A549 (cell line): ENCODE data around the gene KCNH8.

Source experiments
- CEBPB ChIP-seq, 2 experiments: fragments of >200 bp in 1 of 2; sonication (Bioruptor Twin) in 1 of 2; formaldehyde crosslinking in 1 of 2; IDR thresholded peaks; 2 replicates each; pipeline ENCODE4 v1.6.1; 2012 to 2016
- FOSL2 ChIP-seq, 2 experiments: fragments of 450-650 bp in 1 of 2; fragments of >200 bp in 1 of 2; sonication (Bioruptor Twin) in 1 of 2; formaldehyde crosslinking; IDR thresholded peaks; 2 replicates each; pipeline versions ENCODE4 v1.5.0 to v1.6.1; 2016 to 2020; ENCODE audit warnings: mild to moderate bottlenecking in 1 of 2, moderate library complexity in 1 of 2
- HOXA7 ChIP-seq: fragments of 250-450 bp; sonication (Bioruptor Pico); IDR thresholded peaks from 2 replicates; pipeline ENCODE4 v1.5.0; 2020; ENCODE audit warnings: mild to moderate bottlenecking, moderate library complexity
- MYC ChIP-seq: IDR thresholded peaks from 2 replicates; pipeline ENCODE4 v1.6.1; 2012; ENCODE audit warnings: mild to moderate bottlenecking, inconsistent platforms, low read length, improper control_type of control experiment, borderline replicate concordance
- RNF2 ChIP-seq: fragments of 200-600 bp; sonication (generic); IDR thresholded peaks from 2 replicates; pipeline ENCODE4 v1.6.1; 2016; ENCODE audit warnings: low read depth, mild to moderate bottlenecking, antibody characterized with exemption, moderate library complexity, borderline replicate concordance

DNA sequence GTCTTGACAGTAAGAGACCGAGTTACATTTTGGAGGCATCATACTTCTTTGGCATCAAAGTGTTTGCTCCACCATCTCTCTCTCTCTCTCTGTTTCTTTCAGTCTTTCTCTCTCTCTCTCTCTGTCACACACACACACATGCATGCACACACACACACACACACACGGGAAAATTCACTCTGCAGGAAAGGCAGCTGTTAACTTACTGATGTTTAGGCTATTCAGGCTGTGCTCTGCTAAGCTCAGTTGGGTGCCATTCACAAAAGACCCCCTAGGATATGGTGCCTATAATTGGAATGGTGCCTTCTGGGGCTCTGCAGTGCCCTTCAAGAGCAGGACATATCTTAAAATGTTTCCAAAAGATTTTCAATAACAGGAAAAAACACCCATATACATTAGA lies 78.2 kb downstream of the KCNH8 start:
- TF ChIP-seq FOSL2 (IDR thresholded peaks at IDR 0.05) (no peak), FOSL2 (CRISPR knock-in tag; IDR thresholded peaks at IDR 0.05) (no peak), RNF2 (no peak), HOXA7 (CRISPR knock-in tag) (no peak), MYC (no peak), CEBPB (IDR thresholded peaks at IDR 0.05) (no peak)
